ENCODE results near the gene TMEFF1.

The TMEFF1 gene

GRCh38 chr9:100447041-100447440 is 25.9 kb upstream of the TMEFF1 start:
- DNase-seq (ENCODE audit: low read depth, low spot score) = no peak

- no peak for DNase-seq (ENCODE audit: low read depth, low spot score)
Observed at GRCh38 chr9:100448266-100448665, 24.7 kb upstream of the TMEFF1 start.

- DNase-seq (ENCODE audit: low read depth, low spot score) = no peak
Observed at GRCh38 chr9:100449420-100449819, 23.5 kb upstream of the TMEFF1 start.

- DNase-seq (ENCODE audit: low read depth, low spot score) = no peak
Observed at GRCh38 chr9:100452894-100453293, 20.1 kb upstream of the TMEFF1 start.

GRCh38 chr9:100455470-100455869 is 17.5 kb upstream of the TMEFF1 start:
- DNase-seq (ENCODE audit: low read depth, low spot score) = no peak

GRCh38 chr9:100457517-100457916 is 15.4 kb upstream of the TMEFF1 start:
- DNase-seq (ENCODE audit: low read depth, low spot score) = no peak

GRCh38 chr9:100459963-100460362 is 13.0 kb upstream of the TMEFF1 start:
- no peak for DNase-seq (ENCODE audit: low read depth, low spot score)

- DNase-seq (ENCODE audit: low read depth, low spot score) = no peak
Observed at GRCh38 chr9:100465274-100465673, 7.7 kb upstream of the TMEFF1 start.

- DNase-seq (ENCODE audit: low read depth, low spot score) = no peak
Observed at GRCh38 chr9:100465761-100466160, 7.2 kb upstream of the TMEFF1 start.

- DNase-seq (ENCODE audit: low read depth, low spot score) = no peak
Observed at GRCh38 chr9:100466171-100466828, 6.6 kb upstream of the TMEFF1 start.

GRCh38 chr9:100466829-100467221 is 6.1 kb upstream of the TMEFF1 start:
- no peak for DNase-seq (ENCODE audit: low read depth, low spot score)

- DNase-seq (ENCODE audit: low read depth, low spot score) = no peak
Observed at GRCh38 chr9:100468041-100468440, 4.9 kb upstream of the TMEFF1 start.

GRCh38 chr9:100472268-100472667 is 681 bp upstream of the TMEFF1 start:
- no peak for DNase-seq (ENCODE audit: low read depth, low spot score)

GRCh38 chr9:100473276-100474081 is 530 bp downstream of the TMEFF1 start:
- peak; percentile 78 for DNase-seq (ENCODE audit: low read depth, low spot score)

GRCh38 chr9:100474082-100474923 is 1.4 kb downstream of the TMEFF1 start:
- no peak for DNase-seq (ENCODE audit: low read depth, low spot score)

GRCh38 chr9:100474924-100475276 is 2.0 kb downstream of the TMEFF1 start:
- DNase-seq (ENCODE audit: low read depth, low spot score) = no peak

- DNase-seq (ENCODE audit: low read depth, low spot score) = no peak
Observed at GRCh38 chr9:100477241-100477640, 4.3 kb downstream of the TMEFF1 start.

GRCh38 chr9:100478192-100478591 is 5.2 kb downstream of the TMEFF1 start:
- DNase-seq (ENCODE audit: low read depth, low spot score) = no peak

GRCh38 chr9:100479820-100480219 is 6.9 kb downstream of the TMEFF1 start:
- DNase-seq (ENCODE audit: low read depth, low spot score) = no peak

GRCh38 chr9:100485196-100485595 is 12.2 kb downstream of the TMEFF1 start:
- DNase-seq (ENCODE audit: low read depth, low spot score) = no peak

- DNase-seq (ENCODE audit: low read depth, low spot score) = no peak
Observed at GRCh38 chr9:100486479-100487176, 13.7 kb downstream of the TMEFF1 start.

- DNase-seq (ENCODE audit: low read depth, low spot score) = no peak
Observed at GRCh38 chr9:100488177-100488576, 15.2 kb downstream of the TMEFF1 start.

All from astrocyte of the hippocampus (primary cell).